Cardiac fibroblast (primary cell): Measurements from ENCODE around the gene TNNI3K.

Source experiments
- DNase-seq, 2 donors: peaks; one replicate each; pipeline versions ENCODE4 v3.0.0 to v3.0.0-alpha.2; 2010; ENCODE audit warnings: low read depth in 2 of 2
- H3K4me3 ChIP-seq, 2 donors: replicated peaks in 1 of 2; 1 replicate in 1 of 2; 2 replicates in 1 of 2; pipeline ENCODE4 v1.5.1; 2011; ENCODE audit warnings: low read depth in 2 of 2, low read length in 2 of 2, mild to moderate bottlenecking in 2 of 2, moderate library complexity in 1 of 2
- TF ChIP-seq, protein P1 (sequence below): IDR thresholded peaks from one replicate; pipeline ENCODE4 v1.5.1; 2011; ENCODE audit warnings: low read depth, mild to moderate bottlenecking, low read length, inconsistent platforms

The TNNI3K gene

GRCh38 chr1:74592580-74593355, 357.6 kb downstream of the TNNI3K start:
- no peak overlapping the region for H3K4me3 ChIP-seq
- no peak for DNase-seq
- TF ChIP-seq, protein P1, sequence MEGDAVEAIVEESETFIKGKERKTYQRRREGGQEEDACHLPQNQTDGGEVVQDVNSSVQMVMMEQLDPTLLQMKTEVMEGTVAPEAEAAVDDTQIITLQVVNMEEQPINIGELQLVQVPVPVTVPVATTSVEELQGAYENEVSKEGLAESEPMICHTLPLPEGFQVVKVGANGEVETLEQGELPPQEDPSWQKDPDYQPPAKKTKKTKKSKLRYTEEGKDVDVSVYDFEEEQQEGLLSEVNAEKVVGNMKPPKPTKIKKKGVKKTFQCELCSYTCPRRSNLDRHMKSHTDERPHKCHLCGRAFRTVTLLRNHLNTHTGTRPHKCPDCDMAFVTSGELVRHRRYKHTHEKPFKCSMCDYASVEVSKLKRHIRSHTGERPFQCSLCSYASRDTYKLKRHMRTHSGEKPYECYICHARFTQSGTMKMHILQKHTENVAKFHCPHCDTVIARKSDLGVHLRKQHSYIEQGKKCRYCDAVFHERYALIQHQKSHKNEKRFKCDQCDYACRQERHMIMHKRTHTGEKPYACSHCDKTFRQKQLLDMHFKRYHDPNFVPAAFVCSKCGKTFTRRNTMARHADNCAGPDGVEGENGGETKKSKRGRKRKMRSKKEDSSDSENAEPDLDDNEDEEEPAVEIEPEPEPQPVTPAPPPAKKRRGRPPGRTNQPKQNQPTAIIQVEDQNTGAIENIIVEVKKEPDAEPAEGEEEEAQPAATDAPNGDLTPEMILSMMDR = no peak
